NCI-H2196 (cell line): ENCODE results near the gene KCNK1.

Experiments
- DNase-seq: peaks from one replicate; lab custom pipeline; 2025; ENCODE audit not compliant: unreplicated experiment; lab: John Stamatoyannopoulos, UW

KCNK1 gene

GRCh38 chr1:233635765-233636502 lies 22.0 kb downstream of the KCNK1 start:
- no peak for DNase-seq

- no peak for DNase-seq
Measured at GRCh38 chr1:233636503-233636877, 22.6 kb downstream of the KCNK1 start.

- no peak for DNase-seq
Measured at GRCh38 chr1:233638513-233638912, 24.6 kb downstream of the KCNK1 start.

- no peak for DNase-seq
Measured at GRCh38 chr1:233639611-233640010, 25.7 kb downstream of the KCNK1 start.

- no peak for DNase-seq
Measured at GRCh38 chr1:233640179-233640578, 26.3 kb downstream of the KCNK1 start.

- DNase-seq, result no peak
Measured at GRCh38 chr1:233641029-233641428, 27.1 kb downstream of the KCNK1 start.

GRCh38 chr1:233647073-233647472 lies 33.2 kb downstream of the KCNK1 start:
- no peak for DNase-seq

- no peak for DNase-seq
Measured at GRCh38 chr1:233647636-233648035, 33.7 kb downstream of the KCNK1 start.

- no peak for DNase-seq
Measured at GRCh38 chr1:233651061-233651460, 37.2 kb downstream of the KCNK1 start.

- no peak for DNase-seq
Measured at GRCh38 chr1:233651563-233652233, 37.8 kb downstream of the KCNK1 start.

- DNase-seq, result no peak
Measured at GRCh38 chr1:233652526-233652925, 38.6 kb downstream of the KCNK1 start.

- no peak for DNase-seq
Measured at GRCh38 chr1:233654658-233655280, 40.9 kb downstream of the KCNK1 start.

GRCh38 chr1:233655301-233655740 lies 41.4 kb downstream of the KCNK1 start:
- DNase-seq, result no peak

GRCh38 chr1:233656032-233656635 lies 42.2 kb downstream of the KCNK1 start:
- DNase-seq, result peak; percentile 4

- no peak for DNase-seq
Measured at GRCh38 chr1:233656687-233657086, 42.8 kb downstream of the KCNK1 start.

- no peak for DNase-seq
Measured at GRCh38 chr1:233657466-233657865, 43.6 kb downstream of the KCNK1 start.

GRCh38 chr1:233659495-233659894 lies 45.6 kb downstream of the KCNK1 start:
- no peak for DNase-seq

GRCh38 chr1:233661376-233662159 lies 47.7 kb downstream of the KCNK1 start:
- DNase-seq, result no peak

GRCh38 chr1:233662575-233663304 lies 48.8 kb downstream of the KCNK1 start:
- DNase-seq, result no peak

GRCh38 chr1:233664253-233664652 lies 50.3 kb downstream of the KCNK1 start:
- DNase-seq, result no peak
